Left lung (tissue), 10 donors: ENCODE data around the gene USP6. TPM values are rescaled to one million over a fixed set of nuclear protein-coding genes. Genes with fewer than 3 reads are reported as not detected.
"Not testable (repeated sequence)": the region's sequence is repeated elsewhere in the genome, so short reads cannot be mapped to it uniquely, and the experiment has no call there.

ENCODE experiments used
- ATAC-seq: fragments of 200-7000 bp; cut with Tn5 transposase; one replicate; pipeline ENCODE4 v1.9.1; 2020; ENCODE audit warnings: moderate library complexity
- DNase-seq, 4 donors: peaks; one replicate each; pipeline ENCODE4 v3.0.0-alpha.2; 2013 to 2020
- H3K27ac ChIP-seq, 2 donors: fragments of 200-600 bp; sonication (generic) in 1 of 2; one replicate each; pipeline versions ENCODE4 v1.5.0 to v1.8.0; 2020 to 2021
- H3K27me3 ChIP-seq, 2 donors: fragments of 200-600 bp; sonication (generic) in 1 of 2; one replicate each; pipeline versions ENCODE4 v1.5.0 to v1.8.0; 2020 to 2021
- H3K36me3 ChIP-seq, 2 donors: fragments of 200-600 bp; sonication (generic) in 1 of 2; one replicate each; pipeline versions ENCODE4 v1.5.0 to v1.8.0; 2020 to 2021
- H3K4me1 ChIP-seq, 2 donors: fragments of 200-600 bp; one replicate each; pipeline ENCODE4 v1.8.0; 2021
- H3K4me3 ChIP-seq, 2 donors: fragments of 200-600 bp; sonication (generic) in 1 of 2; one replicate each; pipeline versions ENCODE4 v1.5.0 to v1.8.0; 2020 to 2021; ENCODE audit warnings: mild to moderate bottlenecking in 1 of 2
- H3K9me3 ChIP-seq, 2 donors: fragments of 200-600 bp; sonication (generic) in 1 of 2; one replicate each; pipeline versions ENCODE4 v1.5.0 to v1.8.0; 2020 to 2021
- intact Hi-C, 2 donors: fragments of 100-400 bp; cut with DNase I; formaldehyde crosslinking; loops; one replicate each; pipeline versions ENCODE4 v1.11.2 to v1.14.2; 2022
- polyA plus RNA-seq, 6 donors: library from polyadenylated mRNA; unstranded; fragments of 120-200 nt; gene quantifications; one replicate each; pipeline ENCODE4 v1.2.1, GENCODE V29; 2013; ENCODE audit not compliant: insufficient read length in 6 of 6
- total RNA-seq, 2 donors: library from RNA; stranded (reverse); fragmentation: NEBNext Ultra II Directional; extraction: Animal tissue kit (Norgen Biotek cat#: 25700); gene quantifications; one replicate each; pipeline ENCODE4 v1.2.1, GENCODE V29; 2021
- TF ChIP-seq, protein P1 (sequence below), 2 donors: fragments of 200-600 bp; sonication (generic) in 1 of 2; IDR thresholded peaks; one replicate each; pipeline versions ENCODE4 v1.5.0 to v1.8.0; 2021; ENCODE audit warnings: antibody characterized with exemption in 2 of 2
- donor health status: DM: no; HTN: yes; CAD: no.
- donor health status: DM: no; HTN: no; CAD: no.

The USP6 gene
- total and polyA plus RNA-seq, 8 donors: 0.15 to 16.5 (median 5.8) TPM

DNA sequence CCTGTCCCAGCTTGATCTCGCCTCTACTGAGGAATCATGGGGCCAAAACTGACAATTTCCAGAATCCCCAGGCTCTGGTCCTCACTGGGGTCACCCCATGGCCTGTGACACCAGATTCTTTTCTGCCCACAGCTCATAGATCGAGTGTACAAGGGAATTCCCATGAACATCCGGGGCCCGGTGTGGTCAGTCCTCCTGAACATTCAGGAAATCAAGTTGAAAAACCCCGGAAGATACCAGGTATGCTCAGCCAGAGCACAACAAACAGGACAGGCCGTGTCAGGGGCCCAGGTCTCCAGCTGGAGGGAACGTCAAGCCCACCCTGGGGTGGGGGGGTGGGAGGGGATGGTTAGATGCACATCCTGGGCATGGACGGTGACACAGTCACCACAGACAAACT, 17.5 kb downstream of the USP6 start:
- Histone ChIP-seq H3K4me3 (no peak overlapping the region), H3K27me3 (no peaks in the 10 kb centered on the region), H3K36me3 (no peaks in the 10 kb centered on the region), H3K4me1 (no peaks in the 10 kb centered on the region), H3K9me3 (no peaks in the 10 kb centered on the region), H3K27ac (no peak overlapping the region)
- no peak for DNase-seq
- no peak for ATAC-seq
- intact Hi-C loops: no loop called here
- TF ChIP-seq, protein P1, sequence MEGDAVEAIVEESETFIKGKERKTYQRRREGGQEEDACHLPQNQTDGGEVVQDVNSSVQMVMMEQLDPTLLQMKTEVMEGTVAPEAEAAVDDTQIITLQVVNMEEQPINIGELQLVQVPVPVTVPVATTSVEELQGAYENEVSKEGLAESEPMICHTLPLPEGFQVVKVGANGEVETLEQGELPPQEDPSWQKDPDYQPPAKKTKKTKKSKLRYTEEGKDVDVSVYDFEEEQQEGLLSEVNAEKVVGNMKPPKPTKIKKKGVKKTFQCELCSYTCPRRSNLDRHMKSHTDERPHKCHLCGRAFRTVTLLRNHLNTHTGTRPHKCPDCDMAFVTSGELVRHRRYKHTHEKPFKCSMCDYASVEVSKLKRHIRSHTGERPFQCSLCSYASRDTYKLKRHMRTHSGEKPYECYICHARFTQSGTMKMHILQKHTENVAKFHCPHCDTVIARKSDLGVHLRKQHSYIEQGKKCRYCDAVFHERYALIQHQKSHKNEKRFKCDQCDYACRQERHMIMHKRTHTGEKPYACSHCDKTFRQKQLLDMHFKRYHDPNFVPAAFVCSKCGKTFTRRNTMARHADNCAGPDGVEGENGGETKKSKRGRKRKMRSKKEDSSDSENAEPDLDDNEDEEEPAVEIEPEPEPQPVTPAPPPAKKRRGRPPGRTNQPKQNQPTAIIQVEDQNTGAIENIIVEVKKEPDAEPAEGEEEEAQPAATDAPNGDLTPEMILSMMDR (IDR thresholded peaks at IDR 0.05): no peak

- intact Hi-C loops, H3K4me3 ChIP-seq: not testable (repeated sequence)
These were observed 18.1 kb downstream of the USP6 start for GRCh38 chr17:5133961-5134360.

GRCh38 chr17:5134571-5134970, 18.7 kb downstream of the USP6 start:
- H3K36me3 ChIP-seq, H3K9me3 ChIP-seq, H3K27me3 ChIP-seq, H3K4me1 ChIP-seq, H3K27ac ChIP-seq, DNase-seq, H3K4me3 ChIP-seq, ATAC-seq, intact Hi-C loops: not testable (repeated sequence)

More at GRCh38 chr17:5133961-5134360, 18.1 kb downstream of the USP6 start:
- not testable (repeated sequence) for H3K27ac ChIP-seq, H3K4me1 ChIP-seq, DNase-seq, H3K9me3 ChIP-seq, ATAC-seq, H3K36me3 ChIP-seq, H3K27me3 ChIP-seq

GRCh38 chr17:5135131-5135712, 19.4 kb downstream of the USP6 start:
- intact Hi-C loops, H3K4me1 ChIP-seq, ATAC-seq, H3K27ac ChIP-seq, DNase-seq, H3K36me3 ChIP-seq, H3K9me3 ChIP-seq, H3K4me3 ChIP-seq, H3K27me3 ChIP-seq: not testable (repeated sequence)

GRCh38 chr17:5135726-5136579, 20.1 kb downstream of the USP6 start:
- no peak for DNase-seq
- no peak for ATAC-seq

GRCh38 chr17:5136580-5137412, 21.0 kb downstream of the USP6 start:
- H3K9me3 ChIP-seq, H3K4me1 ChIP-seq, H3K27me3 ChIP-seq, H3K27ac ChIP-seq, H3K4me3 ChIP-seq, H3K36me3 ChIP-seq, ATAC-seq, DNase-seq, intact Hi-C loops: not testable (repeated sequence)

More at GRCh38 chr17:5135726-5136579, 20.1 kb downstream of the USP6 start:
- H3K4me1 ChIP-seq: no peaks in the 10 kb centered on the region
- no peaks in the 10 kb centered on the region for H3K36me3 ChIP-seq
- TF ChIP-seq, protein P1 (IDR thresholded peaks at IDR 0.05): no peak
- H3K27me3 ChIP-seq: no peaks in the 10 kb centered on the region
- H3K9me3 ChIP-seq: no peaks in the 10 kb centered on the region
- intact Hi-C loops: no loop called here
- H3K27ac ChIP-seq: no peak overlapping the region
- no peak overlapping the region for H3K4me3 ChIP-seq

GRCh38 chr17:5137511-5138197, 21.8 kb downstream of the USP6 start:
- intact Hi-C loops, ATAC-seq, H3K9me3 ChIP-seq, H3K36me3 ChIP-seq, H3K27ac ChIP-seq, H3K27me3 ChIP-seq, H3K4me1 ChIP-seq, DNase-seq, H3K4me3 ChIP-seq: not testable (repeated sequence)

GRCh38 chr17:5138198-5138544, 22.3 kb downstream of the USP6 start:
- H3K4me3 ChIP-seq, H3K27me3 ChIP-seq, ATAC-seq, intact Hi-C loops, H3K27ac ChIP-seq, DNase-seq, H3K4me1 ChIP-seq, H3K9me3 ChIP-seq, H3K36me3 ChIP-seq: not testable (repeated sequence)
